ENCODE results near the gene LPAR2. TPM values are rescaled to one million over a fixed set of nuclear protein-coding genes. Genes with fewer than 3 reads are reported as not detected.

Gene LPAR2
- total RNA-seq = 5.0 and 5.1 TPM in 2 replicates
- polyA plus RNA-seq = 4.7 and 6.3 TPM in 2 replicates
- 0.66 and 0.76 TPM in 2 replicates for polyA plus RNA-seq (2011; cell fraction: cytosol; rRNA removed)
- 26.1 and 34.0 TPM in 2 replicates for polyA plus RNA-seq (2011; cell fraction: nucleus; rRNA removed)
- polyA plus RNA-seq (2012) = 3.3 and 4.4 TPM in 2 replicates
- 3.2 and 5.9 TPM in 2 replicates for polyA minus RNA-seq
- 0.92 TPM for polyA minus RNA-seq (2011; cell fraction: cytosol; rRNA and poly(A)+ RNA removed)
- polyA minus RNA-seq (2011; cell fraction: nucleus; rRNA and poly(A)+ RNA removed) = 6.1 and 8.5 TPM in 2 replicates
- percentile 26 among the genes with signal in this experiment for Bru-seq, nascent RNA
- BruChase-seq, experiment 1, labeled RNA remaining after a 6-hour chase = percentile 61 among the genes with signal in this experiment
- percentile 49 among the genes with signal in this experiment for BruChase-seq, experiment 2, labeled RNA remaining after a 2-hour chase
- long read RNA-seq, partial matches to known transcripts = 2 of 2 reads
- long read RNA-seq, other reads (novel, unspliced or antisense) = 0 of 2 reads

DNA sequence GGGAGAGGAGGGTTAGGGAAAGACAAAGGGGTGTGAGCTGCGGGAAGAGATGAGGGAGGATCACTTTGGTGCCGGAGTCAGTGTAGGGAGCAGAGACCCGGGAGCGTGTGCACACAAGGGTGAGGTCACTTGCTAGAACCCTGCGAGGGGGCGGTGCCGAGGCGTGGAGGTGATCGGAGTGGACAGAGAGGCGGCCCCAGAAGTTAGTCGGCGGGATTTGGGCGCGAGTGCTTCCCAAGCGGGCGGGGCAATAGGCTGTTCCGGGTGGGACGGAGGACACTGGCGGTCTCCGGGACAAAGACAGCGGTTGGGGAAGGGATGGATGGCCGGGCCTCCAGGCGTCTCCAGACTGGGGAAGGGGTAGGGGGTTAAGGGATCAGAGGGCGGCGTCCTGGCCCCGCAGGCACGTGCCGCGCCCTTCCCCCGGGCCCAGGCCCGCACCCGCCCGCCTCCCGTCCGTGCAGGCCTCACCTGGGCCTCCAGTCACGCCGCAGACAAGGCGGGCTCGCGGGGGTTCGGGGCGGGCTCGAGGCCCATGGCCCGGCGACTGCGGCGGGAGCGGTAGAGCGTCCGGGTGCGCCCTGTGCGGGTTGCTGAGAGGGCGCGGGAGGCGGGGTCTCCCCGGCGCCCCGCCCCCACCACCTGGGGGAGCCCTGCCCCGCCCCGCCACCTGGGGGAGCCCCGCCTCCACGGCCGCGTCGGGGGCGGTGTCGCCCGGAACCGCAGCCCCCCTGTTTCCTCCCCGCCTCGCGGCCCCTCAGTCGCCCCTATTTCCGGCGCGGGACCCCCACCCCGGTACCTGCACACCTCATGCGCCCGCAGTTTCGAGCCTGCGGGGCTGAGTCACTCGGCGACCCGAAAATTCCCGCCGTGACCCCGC, at the start of gene LPAR2:
Gene LPAR2, minus strand, starts transcription at position 600 of the 880 bp plus-strand sequence. CDS start 945 bp downstream, outside the sequence.
- dilution Hi-C loops (cut with MboI; ENCODE audit: extremely low pct_ligation_motif_present, low sequenced_read_pairs) (no loop called here), intact Hi-C loops (cut with micrococcal nuclease) (no loop called here)
- FAIRE-seq (no peak), DNase-seq (ENCODE audit: low read depth, low spot score) (no peak)
- Histone ChIP-seq H3K9me3 (replicated peaks; ENCODE audit: control insufficient read depth, insufficient read depth, low read length) (no peaks in the 10 kb centered on the region), H3K4me3 (replicated peaks in 1 of 3; ENCODE audit: insufficient read depth in 1 of 3, low read depth in 1 of 3, low read length in 3 of 3) (peak within 1 kb of the TSS in 1 of 3 experiments; percentile 8), H4K20me1 (replicated peaks; ENCODE audit: control insufficient read depth, extremely low read depth, insufficient read depth, low read length) (no peaks in the 10 kb centered on the region), H3K36me3 (ENCODE audit: control insufficient read depth in 2 of 2, extremely low read depth in 1 of 2, insufficient read depth in 2 of 2, low read length in 2 of 2) (no peaks in the 10 kb centered on the region), H3K9me1 (replicated peaks; ENCODE audit: control insufficient read depth, extremely low read depth, insufficient read depth, low read length) (no peaks in the 10 kb centered on the region), H3K79me2 (ENCODE audit: control insufficient read depth, insufficient read depth, low read length) (no peaks in the 10 kb centered on the region), H2AFZ (ENCODE audit: low read depth, low read length) (no peak within 1 kb of the TSS), H3K4me2 (ENCODE audit: insufficient read depth, low read length) (peak within 1 kb of the TSS; percentile 5), H3K4me1 (ENCODE audit: control insufficient read depth, extremely low read depth, insufficient read depth, low read length) (no peaks in the 10 kb centered on the region), H3K27ac (ENCODE audit: insufficient read depth, low read depth, low read length) (no peak within 1 kb of the TSS), H3K9ac (replicated peaks; ENCODE audit: extremely low read depth, insufficient read depth, low read length) (no peak within 1 kb of the TSS), H3K27me3 (ENCODE audit: control insufficient read depth in 2 of 2, insufficient read depth in 2 of 2, low read length in 2 of 2) (peaks cover 0 to 6% of the 10 kb centered on the region in 2 experiments)
- ChIA-PET POLR2A (no interaction called here), CTCF (interaction anchor here (1.0 to 1.2 kb wide), 2 partner anchors 73 to 74 kb away, joined by 3 read pairs; no protein-coding TSS in a partner anchor)
- BruUV-seq (replicated peaks) = no TSS peak
- peak; percentile 19 for TF ChIP-seq POLR2AphosphoS5 (IDR thresholded peaks at IDR 0.05; ENCODE audit: insufficient read depth, low read depth, low read length)
- no peak for TF ChIP-seq JUN (IDR thresholded peaks at IDR 0.05; ENCODE audit: borderline replicate concordance, insufficient read depth, insufficient read length, low read depth)
- peak; percentile 43 for TF ChIP-seq EZH2 (IDR thresholded peaks at IDR 0.05; ENCODE audit: borderline replicate concordance, low read depth, low read length, severe bottlenecking)

DNA sequence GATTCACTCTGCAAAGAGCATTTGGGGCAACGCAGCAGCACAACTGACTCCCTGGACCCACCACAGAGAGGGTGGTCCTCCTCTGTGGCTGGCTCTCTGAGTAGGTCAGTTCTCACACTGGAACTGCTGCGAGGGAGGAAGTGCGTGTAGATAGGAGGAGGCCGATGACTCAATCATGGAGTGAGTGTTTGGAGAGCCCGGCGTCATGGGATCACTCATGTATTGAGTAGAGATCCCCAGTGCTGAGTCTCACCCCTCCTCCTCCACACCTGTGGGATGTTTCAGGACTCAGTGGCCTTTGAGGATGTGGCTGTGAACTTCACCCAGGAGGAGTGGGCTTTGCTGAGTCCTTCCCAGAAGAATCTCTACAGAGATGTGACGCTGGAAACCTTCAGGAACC, 49.6 kb upstream of the LPAR2 start:
- CTCF ChIA-PET = interaction anchor here (1.1 kb wide), 1 partner anchor 9 kb away, joined by 3 read pairs; no protein-coding TSS in a partner anchor
- Histone ChIP-seq H2AFZ (ENCODE audit: low read depth, low read length) (no peak overlapping the region), H3K4me2 (ENCODE audit: insufficient read depth, low read length) (no peak overlapping the region), H3K36me3 (ENCODE audit: control insufficient read depth in 2 of 2, extremely low read depth in 1 of 2, insufficient read depth in 2 of 2, low read length in 2 of 2) (peaks cover 8 to 23% of the 10 kb centered on the region in 2 experiments), H3K9me1 (replicated peaks; ENCODE audit: control insufficient read depth, extremely low read depth, insufficient read depth, low read length) (no peaks in the 10 kb centered on the region), H3K9ac (replicated peaks; ENCODE audit: extremely low read depth, insufficient read depth, low read length) (no peak overlapping the region), H3K4me1 (ENCODE audit: control insufficient read depth, extremely low read depth, insufficient read depth, low read length) (no peaks in the 10 kb centered on the region), H3K4me3 (replicated peaks in 1 of 3; ENCODE audit: insufficient read depth in 1 of 3, low read depth in 1 of 3, low read length in 3 of 3) (no peak overlapping the region), H3K79me2 (ENCODE audit: control insufficient read depth, insufficient read depth, low read length) (peaks cover 2% of the 10 kb centered on the region), H3K27ac (ENCODE audit: insufficient read depth, low read depth, low read length) (no peak overlapping the region), H3K9me3 (replicated peaks; ENCODE audit: control insufficient read depth, insufficient read depth, low read length) (peaks cover 12% of the 10 kb centered on the region), H4K20me1 (replicated peaks; ENCODE audit: control insufficient read depth, extremely low read depth, insufficient read depth, low read length) (no peaks in the 10 kb centered on the region), H3K27me3 (ENCODE audit: control insufficient read depth in 2 of 2, insufficient read depth in 2 of 2, low read length in 2 of 2) (no peaks in the 10 kb centered on the region)
- POLR2A ChIA-PET = no interaction called here
- DNase-seq (ENCODE audit: low read depth, low spot score) (no peak), FAIRE-seq (no peak)
- intact Hi-C loops (cut with micrococcal nuclease) (no loop called here), dilution Hi-C loops (cut with MboI; ENCODE audit: extremely low pct_ligation_motif_present, low sequenced_read_pairs) (no loop called here)
- TF ChIP-seq, protein P1, sequence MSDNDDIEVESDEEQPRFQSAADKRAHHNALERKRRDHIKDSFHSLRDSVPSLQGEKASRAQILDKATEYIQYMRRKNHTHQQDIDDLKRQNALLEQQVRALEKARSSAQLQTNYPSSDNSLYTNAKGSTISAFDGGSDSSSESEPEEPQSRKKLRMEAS (IDR thresholded peaks at IDR 0.05; ENCODE audit: insufficient read depth, insufficient read length) = no peak
- TF ChIP-seq GATA2 (IDR thresholded peaks at IDR 0.05; ENCODE audit: insufficient read depth, insufficient read length, low read depth, low read length) (no peak), POLR2AphosphoS5 (IDR thresholded peaks at IDR 0.05; ENCODE audit: insufficient read depth, low read depth, low read length) (no peak), MYC (IDR thresholded peaks at IDR 0.05; ENCODE audit: low read depth, low read length) (no peak), JUN (IDR thresholded peaks at IDR 0.05; ENCODE audit: borderline replicate concordance, insufficient read depth, insufficient read length, low read depth) (no peak), POLR2A (IDR thresholded peaks at IDR 0.05; ENCODE audit: low read depth, low read length) (no peak), EZH2 (IDR thresholded peaks at IDR 0.05; ENCODE audit: borderline replicate concordance, low read depth, low read length, severe bottlenecking) (no peak), FOS (IDR thresholded peaks at IDR 0.05; ENCODE audit: borderline replicate concordance, insufficient read depth, low read length) (no peak)
- TF ChIP-seq, protein P2, sequence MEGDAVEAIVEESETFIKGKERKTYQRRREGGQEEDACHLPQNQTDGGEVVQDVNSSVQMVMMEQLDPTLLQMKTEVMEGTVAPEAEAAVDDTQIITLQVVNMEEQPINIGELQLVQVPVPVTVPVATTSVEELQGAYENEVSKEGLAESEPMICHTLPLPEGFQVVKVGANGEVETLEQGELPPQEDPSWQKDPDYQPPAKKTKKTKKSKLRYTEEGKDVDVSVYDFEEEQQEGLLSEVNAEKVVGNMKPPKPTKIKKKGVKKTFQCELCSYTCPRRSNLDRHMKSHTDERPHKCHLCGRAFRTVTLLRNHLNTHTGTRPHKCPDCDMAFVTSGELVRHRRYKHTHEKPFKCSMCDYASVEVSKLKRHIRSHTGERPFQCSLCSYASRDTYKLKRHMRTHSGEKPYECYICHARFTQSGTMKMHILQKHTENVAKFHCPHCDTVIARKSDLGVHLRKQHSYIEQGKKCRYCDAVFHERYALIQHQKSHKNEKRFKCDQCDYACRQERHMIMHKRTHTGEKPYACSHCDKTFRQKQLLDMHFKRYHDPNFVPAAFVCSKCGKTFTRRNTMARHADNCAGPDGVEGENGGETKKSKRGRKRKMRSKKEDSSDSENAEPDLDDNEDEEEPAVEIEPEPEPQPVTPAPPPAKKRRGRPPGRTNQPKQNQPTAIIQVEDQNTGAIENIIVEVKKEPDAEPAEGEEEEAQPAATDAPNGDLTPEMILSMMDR (IDR thresholded peaks at IDR 0.05; ENCODE audit: extremely low read depth in 1 of 2, insufficient read depth in 1 of 2, low read depth in 1 of 2, low read length in 2 of 2) = no peak
- no TSS peak for BruUV-seq (replicated peaks)

Data from endothelial cell of umbilical vein (primary cell).